PC-9 (cell line): Measurements from ENCODE around the gene RGS13. TPM values are rescaled to one million over a fixed set of nuclear protein-coding genes. Genes with fewer than 3 reads are reported as not detected.

Experiments
- BruUV-seq: library from RNA; stranded (reverse); fragments of 400-500 nt; replicated peaks from 2 replicates; lab custom pipeline; 2021; lab: Mats Ljungman, UMichigan
- CTCF ChIA-PET: fragments of 300-600 bp; sonication (Branson Sonifier 250); formaldehyde crosslinking; loops from one replicate; lab custom pipeline; 2022; ENCODE audit warnings: antibody characterized with exemption; lab: Charles Lee
- POLR2A ChIA-PET: fragments of 300-600 bp; sonication (Branson Sonifier 250); formaldehyde crosslinking; loops from one replicate; lab custom pipeline; 2022; ENCODE audit warnings: antibody characterized with exemption; ENCODE audit not compliant: unreplicated experiment; lab: Charles Lee
- DNase-seq, 2 experiments: peaks; one replicate each; pipeline versions ENCODE4 v3.0.0 to v3.0.0-alpha.2; 2015 to 2022; ENCODE audit warnings: mixed read lengths in 1 of 2
- H2AFZ ChIP-seq: fragments of 200-600 bp; sonication (generic); 2 replicates; pipeline ENCODE4 v1.8.1; 2017; ENCODE audit warnings: antibody characterized with exemption
- H3F3A ChIP-seq: fragments of 200-600 bp; sonication (generic); 2 replicates; pipeline ENCODE4 v1.8.1; 2017; ENCODE audit warnings: antibody characterized with exemption, mild to moderate bottlenecking, low read depth; ENCODE audit not compliant: insufficient read depth
- H3K27ac ChIP-seq: fragments of 200-600 bp; sonication (generic); 2 replicates; pipeline ENCODE4 v1.6.1; 2016; ENCODE audit warnings: mixed run types
- H3K27me3 ChIP-seq: fragments of 200-600 bp; sonication (generic); 2 replicates; pipeline ENCODE4 v1.6.1; 2016; ENCODE audit warnings: low read depth, mixed run types; ENCODE audit not compliant: insufficient read depth
- H3K36me3 ChIP-seq: fragments of 200-600 bp; sonication (generic); 2 replicates; pipeline ENCODE4 v1.6.1; 2016; ENCODE audit warnings: low read depth, mixed run types
- H3K4me1 ChIP-seq: fragments of 200-600 bp; sonication (generic); replicated peaks from 2 replicates; pipeline ENCODE4 v1.6.1; 2016; ENCODE audit warnings: mixed run types; ENCODE audit not compliant: insufficient read depth
- H3K4me2 ChIP-seq: fragments of 200-600 bp; sonication (generic); 2 replicates; pipeline ENCODE4 v1.6.1; 2017; ENCODE audit warnings: mixed run types
- H3K4me3 ChIP-seq: fragments of 200-600 bp; sonication (generic); 2 replicates; pipeline ENCODE4 v1.6.1; 2016; ENCODE audit warnings: mixed run types
- H3K79me2 ChIP-seq: fragments of 200-600 bp; sonication (generic); 2 replicates; pipeline ENCODE4 v1.6.1; 2017; ENCODE audit warnings: low read depth, mixed run types
- H3K9me2 ChIP-seq: fragments of 200-600 bp; sonication (generic); 2 replicates; pipeline ENCODE4 v1.8.1; 2017; ENCODE audit warnings: mild to moderate bottlenecking; ENCODE audit not compliant: insufficient read depth
- H3K9me3 ChIP-seq: fragments of 200-600 bp; sonication (generic); 2 replicates; pipeline ENCODE4 v1.8.1; 2016; ENCODE audit warnings: low read depth; ENCODE audit not compliant: insufficient read depth
- H4K20me1 ChIP-seq: fragments of 200-600 bp; sonication (generic); 2 replicates; pipeline ENCODE4 v1.8.1; 2017; ENCODE audit not compliant: insufficient read depth
- CTCF ChIP-seq: fragments of 200-600 bp; sonication (generic); conservative IDR thresholded peaks from 2 replicates; pipeline ENCODE4 v1.6.1; 2017; ENCODE audit warnings: mixed run types, antibody characterized with exemption, mild to moderate bottlenecking, moderate library complexity
- EZH2 ChIP-seq: fragments of 200-600 bp; sonication (generic); IDR thresholded peaks from 2 replicates; pipeline ENCODE4 v1.8.0; 2017; ENCODE audit warnings: antibody characterized with exemption, low read depth
- intact Hi-C: fragments of 100-400 bp; cut with micrococcal nuclease; formaldehyde crosslinking; loops from one replicate; pipeline ENCODE4 v1.10.0; 2022; ENCODE audit not compliant: unreplicated experiment
- total RNA-seq: library from RNA; stranded (reverse); gene quantifications from 2 replicates; pipeline ENCODE4 v1.2.3, GENCODE V29; 2021

The RGS13 gene
- total RNA-seq, 1 experiment from 2014 or later = not detected

- DNase-seq = no peak
- Histone ChIP-seq H4K20me1 (no peaks in the 10 kb centered on the region), H2AFZ (no peak overlapping the region), H3F3A (no peaks in the 10 kb centered on the region), H3K4me1 (0 out of 2 replicates have a peak, but pooled peaks cover 4% of the 10 kb centered on the region), H3K4me3 (no peak overlapping the region), H3K79me2 (no peaks in the 10 kb centered on the region), H3K9me2 (no peaks in the 10 kb centered on the region), H3K27me3 (no peaks in the 10 kb centered on the region), H3K4me2 (no peak overlapping the region), H3K27ac (no peak overlapping the region), H3K36me3 (no peaks in the 10 kb centered on the region), H3K9me3 (no peaks in the 10 kb centered on the region; the same call in 1 of the 2 replicates)
- no TSS peak for BruUV-seq
- ChIA-PET POLR2A (no interaction called here), CTCF (no interaction called here)
- intact Hi-C loops = no loop called here
- TF ChIP-seq EZH2 (no peak), CTCF (no peak)
Observed at GRCh38 chr1:192603218-192603787, 32.6 kb upstream of the RGS13 start.

- Histone ChIP-seq H3K79me2 (no peaks in the 10 kb centered on the region), H2AFZ (no peak overlapping the region), H3K4me3 (no peak overlapping the region), H3K27ac (no peak overlapping the region), H3K27me3 (no peaks in the 10 kb centered on the region), H3F3A (no peaks in the 10 kb centered on the region), H3K4me1 (peaks cover 4% of the 10 kb centered on the region; the same call in 1 of the 2 replicates), H3K36me3 (no peaks in the 10 kb centered on the region), H4K20me1 (no peaks in the 10 kb centered on the region), H3K9me3 (no peaks in the 10 kb centered on the region; the same call in 1 of the 2 replicates), H3K4me2 (no peak overlapping the region), H3K9me2 (no peaks in the 10 kb centered on the region)
- intact Hi-C loops = no loop called here
- CTCF ChIA-PET = no interaction called here
- BruUV-seq = no TSS peak
- no peak for DNase-seq
- TF ChIP-seq EZH2 (no peak), CTCF (no peak)
- POLR2A ChIA-PET = interaction anchor here (0.7 kb wide), 1 partner anchor 170 kb away, joined by 5 read pairs; no protein-coding TSS in a partner anchor
Observed at GRCh38 chr1:192604979-192605620, 30.8 kb upstream of the RGS13 start.

DNA sequence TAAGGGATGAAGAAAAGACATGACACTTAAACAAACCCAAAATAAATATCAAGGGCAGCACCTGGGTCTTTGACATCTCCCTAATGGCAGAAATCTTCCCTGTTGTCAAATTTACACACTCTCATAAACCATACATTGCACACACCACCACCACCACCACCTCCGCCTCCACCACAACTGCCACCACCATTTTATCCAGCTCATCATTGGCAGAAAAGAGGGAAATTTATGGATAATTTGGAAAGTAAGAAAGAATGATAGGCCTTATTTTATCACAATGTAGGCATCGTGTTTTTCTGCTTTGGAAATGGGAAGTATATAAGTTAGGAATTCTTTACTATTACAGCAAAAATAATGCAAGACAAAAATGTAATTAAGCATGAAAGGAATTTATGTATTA, 27.3 kb upstream of the RGS13 start:
- POLR2A ChIA-PET = no interaction called here
- H3K9me2 ChIP-seq = no peaks in the 10 kb centered on the region
- TF ChIP-seq EZH2 (no peak), CTCF (no peak)
- DNase-seq = no peak
- CTCF ChIA-PET = no interaction called here
- no peaks in the 10 kb centered on the region for H3K27me3 ChIP-seq
- BruUV-seq = no TSS peak
- no peak overlapping the region for H3K27ac ChIP-seq
- H3K9me3 ChIP-seq = no peaks in the 10 kb centered on the region; the same call in 1 of the 2 replicates
- no peak overlapping the region for H3K4me3 ChIP-seq
- H3K4me1 ChIP-seq = peaks cover 7% of the 10 kb centered on the region
- H3K79me2 ChIP-seq = no peaks in the 10 kb centered on the region
- H4K20me1 ChIP-seq = no peaks in the 10 kb centered on the region
- H3F3A ChIP-seq = peaks cover 5% of the 10 kb centered on the region; the same call in 1 of the 2 replicates
- H2AFZ ChIP-seq = no peak overlapping the region
- H3K4me2 ChIP-seq = no peak overlapping the region
- no peaks in the 10 kb centered on the region for H3K36me3 ChIP-seq
- intact Hi-C loops = no loop called here
